Urothelium cell line (cell line): Measurements from ENCODE around the gene DVL3.

ENCODE experiments used
- DNase-seq: peaks from one replicate; pipeline ENCODE4 v3.0.0; 2011; ENCODE audit warnings: low spot score, mixed read lengths
- FAIRE-seq: peaks from 2 replicates; lab custom pipeline; 2011; peaks lifted over from hg19 to GRCh38; lab: Jason Lieb, UNC

The DVL3 gene

GRCh38 chr3:184209146-184209923, 54.2 kb downstream of the DVL3 start:
- no peak for FAIRE-seq

GRCh38 chr3:184211297-184211696, 56.1 kb downstream of the DVL3 start:
- FAIRE-seq (no peak), DNase-seq (no peak)

More at GRCh38 chr3:184209146-184209923, 54.2 kb downstream of the DVL3 start:
- no peak for DNase-seq

GRCh38 chr3:184211718-184212117, 56.5 kb downstream of the DVL3 start:
- no peak for DNase-seq
- no peak for FAIRE-seq

- no peak for DNase-seq
- no peak for FAIRE-seq
These were observed 63.6 kb downstream of the DVL3 start for GRCh38 chr3:184218814-184219213.

GRCh38 chr3:184222521-184222920, 67.3 kb downstream of the DVL3 start:
- FAIRE-seq (no peak), DNase-seq (no peak)
